KOPT-K1 (cell line): ENCODE results near the gene CORO2B.

Experiments used
- H3K27ac ChIP-seq: fragments of 200-600 bp; sonication (generic); 2 replicates; pipeline ENCODE4 v1.5.1; 2016; ENCODE audit warnings: antibody characterized with exemption, mild to moderate bottlenecking, low read depth, low read length; ENCODE audit not compliant: poor library complexity, severe bottlenecking
- H3K36me3 ChIP-seq: fragments of 200-600 bp; sonication (generic); 2 replicates; pipeline ENCODE4 v1.5.1; 2017; ENCODE audit warnings: antibody characterized with exemption, mild to moderate bottlenecking, low read length, moderate library complexity; ENCODE audit not compliant: insufficient read depth
- H3K9me3 ChIP-seq: fragments of 200-600 bp; sonication (generic); 2 replicates; pipeline ENCODE4 v1.5.1; 2017; ENCODE audit warnings: antibody characterized with exemption, low read length, mild to moderate bottlenecking; ENCODE audit not compliant: insufficient read depth, poor library complexity, severe bottlenecking

Gene CORO2B

DNA sequence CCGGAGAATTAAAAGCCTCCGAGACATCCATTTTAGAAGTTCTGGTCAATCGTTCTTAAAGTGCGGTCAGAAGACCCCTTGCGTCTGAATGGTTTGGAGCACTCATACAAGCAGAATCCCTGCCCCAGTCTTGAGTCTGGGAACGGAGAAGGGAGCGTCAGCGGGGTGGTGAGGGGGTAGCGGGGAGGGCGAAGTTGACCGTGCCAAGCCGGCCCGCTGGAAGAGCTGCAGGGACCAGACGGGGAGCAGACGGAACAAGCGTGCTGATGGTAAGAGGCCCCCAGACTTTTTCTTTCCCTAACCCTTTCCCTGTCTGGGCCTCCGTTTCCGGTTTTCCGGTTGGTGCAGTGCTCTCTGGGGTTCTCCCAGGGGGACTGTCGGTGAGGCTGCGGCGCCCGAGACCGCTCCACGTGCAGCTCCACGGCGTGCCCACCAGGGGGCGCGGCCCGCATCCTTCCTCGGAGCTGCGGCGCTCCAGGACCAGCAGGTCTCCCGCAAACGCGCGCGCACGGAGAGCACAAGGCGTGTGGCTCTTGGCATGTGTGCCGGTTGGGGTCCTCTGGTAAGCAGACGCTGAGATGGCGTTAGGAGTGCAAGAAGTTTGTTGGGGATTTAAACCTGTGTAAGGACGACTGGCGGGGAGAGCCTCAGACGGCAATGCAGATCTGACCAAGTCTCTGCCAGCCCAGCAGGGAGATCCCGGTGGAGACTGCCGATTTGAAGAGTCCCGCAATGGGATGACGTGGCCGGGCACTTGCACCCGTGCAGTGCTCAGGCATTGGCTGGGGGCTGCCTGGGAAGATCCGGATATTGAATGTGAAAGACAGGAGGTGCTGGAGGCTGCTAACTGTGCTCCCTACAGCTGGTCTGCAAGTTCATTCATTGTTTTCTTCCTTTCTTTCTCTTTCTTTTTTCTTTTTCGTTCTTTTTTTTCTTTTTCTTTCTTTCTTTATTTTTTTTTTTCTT, 19.2 kb upstream of the CORO2B start:
- no peaks in the 10 kb centered on the region for H3K9me3 ChIP-seq
- H3K27ac ChIP-seq, result no peak overlapping the region
- H3K36me3 ChIP-seq, result no peaks in the 10 kb centered on the region

DNA sequence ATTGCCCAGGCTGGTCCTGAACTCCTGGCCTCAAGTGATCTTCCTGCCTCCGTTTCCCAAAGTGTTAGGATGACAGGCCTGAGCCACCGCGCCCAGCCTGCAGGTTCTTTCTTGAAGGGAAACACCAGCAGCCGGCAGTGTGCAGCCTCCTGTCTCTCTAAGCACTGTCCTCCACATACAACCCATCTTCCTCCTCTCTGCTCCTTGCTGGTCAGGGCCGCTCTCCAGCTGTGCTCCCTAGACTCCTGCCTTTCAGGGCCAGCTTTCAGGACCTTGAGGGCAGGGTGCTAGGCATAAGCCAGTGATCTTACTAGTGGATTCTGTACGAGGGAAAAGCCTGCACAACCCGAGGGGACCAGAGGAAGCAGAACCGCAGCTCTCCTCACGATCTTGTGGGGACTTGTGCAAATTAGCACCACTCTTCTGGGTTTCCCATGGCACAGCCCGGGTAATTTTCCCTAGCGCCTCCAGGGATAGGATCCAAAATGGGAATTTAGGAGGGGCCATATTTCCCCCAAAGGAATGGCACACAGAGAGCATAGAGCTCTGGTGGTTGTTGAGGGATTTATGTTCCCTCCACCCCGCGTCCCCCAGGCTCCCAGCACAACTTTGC, 18.2 kb upstream of the CORO2B start:
- H3K36me3 ChIP-seq, result no peaks in the 10 kb centered on the region
- H3K27ac ChIP-seq, result no peak overlapping the region
- no peaks in the 10 kb centered on the region for H3K9me3 ChIP-seq

DNA sequence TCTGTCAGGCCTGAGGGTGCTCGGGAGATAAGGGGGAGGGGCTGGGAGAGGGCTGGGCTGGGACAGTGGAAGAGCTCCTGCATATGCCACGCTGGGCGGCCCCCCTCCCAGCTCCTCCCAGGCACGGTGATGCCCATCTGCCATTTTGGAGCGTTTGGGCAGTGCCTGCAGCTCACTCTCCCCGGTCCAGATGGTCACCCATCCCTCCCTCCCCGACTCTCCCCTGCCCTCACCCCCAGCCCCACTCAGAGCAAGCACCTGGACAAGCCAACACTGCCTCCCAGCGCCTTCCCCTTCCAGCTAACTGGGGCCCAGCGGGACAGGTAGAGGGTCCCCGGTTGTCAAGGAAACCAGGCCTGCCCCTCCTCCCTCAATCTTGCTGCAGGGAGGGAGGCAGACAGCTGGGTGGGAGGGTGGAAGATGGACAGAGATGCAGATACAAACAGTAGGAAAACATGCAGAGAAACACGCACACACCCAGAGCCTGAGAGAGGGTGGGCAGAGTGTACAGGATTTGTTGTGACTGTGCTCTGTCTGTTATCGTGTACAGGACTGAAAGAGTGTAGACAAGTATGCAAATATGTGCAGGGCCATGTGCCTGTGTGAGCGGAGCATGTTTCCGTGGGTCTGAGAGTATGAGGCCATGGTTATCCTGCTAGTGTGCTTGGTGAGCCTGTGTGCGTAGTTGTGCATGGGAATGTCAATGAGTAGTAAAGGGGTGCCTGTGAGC, 17.5 kb upstream of the CORO2B start:
- H3K27ac ChIP-seq, result no peak overlapping the region
- H3K9me3 ChIP-seq, result no peaks in the 10 kb centered on the region
- H3K36me3 ChIP-seq, result no peaks in the 10 kb centered on the region

DNA sequence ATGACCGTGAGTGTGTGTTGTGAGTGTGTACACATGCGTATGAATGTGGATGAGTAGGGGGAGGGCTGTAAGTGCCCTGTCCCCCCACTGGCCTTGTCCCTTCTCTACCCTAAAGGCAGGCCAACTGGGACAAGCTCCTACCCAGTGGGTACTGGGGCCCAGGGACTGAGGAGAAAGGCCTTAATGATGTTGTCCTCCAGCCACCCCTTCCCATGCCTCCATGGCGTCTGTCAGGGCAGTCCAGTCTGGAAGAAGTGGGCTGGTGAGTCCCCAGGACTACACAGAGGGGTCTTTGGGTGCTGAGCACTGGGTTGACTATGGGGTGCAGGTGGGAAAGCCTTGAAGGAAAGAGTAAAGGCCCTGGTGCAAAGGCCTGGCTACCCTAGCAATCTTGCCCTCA, 16.9 kb upstream of the CORO2B start:
- Histone ChIP-seq H3K27ac (no peak overlapping the region), H3K36me3 (no peaks in the 10 kb centered on the region), H3K9me3 (no peaks in the 10 kb centered on the region)

DNA sequence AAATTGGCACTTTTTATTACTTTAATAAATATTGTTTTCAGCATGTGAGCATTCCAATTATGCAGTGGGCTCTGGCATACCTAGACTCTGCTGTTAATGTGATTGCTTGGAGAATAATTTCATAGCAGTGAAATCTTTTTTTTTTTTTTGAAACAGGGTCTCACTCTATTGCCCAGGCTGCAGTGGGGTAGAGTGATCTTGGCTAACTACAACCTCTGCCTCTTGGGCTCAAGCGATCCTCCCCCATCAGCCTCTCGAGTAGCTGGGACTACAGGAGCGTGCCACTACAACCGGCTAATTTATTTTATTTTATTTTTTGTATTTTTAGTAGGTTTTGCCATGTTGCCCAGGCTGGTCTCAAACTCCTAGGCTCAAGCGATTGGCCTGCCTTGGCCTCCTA, 14.6 kb upstream of the CORO2B start:
- Histone ChIP-seq H3K9me3 (no peaks in the 10 kb centered on the region), H3K36me3 (no peaks in the 10 kb centered on the region), H3K27ac (no peak overlapping the region)

DNA sequence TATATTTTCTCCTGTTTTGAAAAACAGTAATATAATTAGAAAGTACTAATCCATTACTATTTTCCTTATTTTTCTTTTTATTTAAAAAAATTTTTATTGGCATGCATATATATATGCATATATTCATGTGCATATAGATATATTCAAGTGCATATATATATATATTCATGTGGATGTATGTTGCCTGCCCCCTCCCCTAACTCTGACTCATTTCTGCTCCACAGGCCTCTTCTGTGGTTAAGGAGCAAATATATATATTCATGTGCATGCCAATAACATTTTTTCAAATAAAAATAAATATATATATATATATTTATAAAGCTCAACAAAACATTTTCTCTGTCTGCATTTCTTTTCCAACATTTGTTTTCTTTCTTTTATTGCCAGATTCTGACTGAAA, 13.6 kb upstream of the CORO2B start:
- no peaks in the 10 kb centered on the region for H3K36me3 ChIP-seq
- no peaks in the 10 kb centered on the region for H3K9me3 ChIP-seq
- no peak overlapping the region for H3K27ac ChIP-seq

DNA sequence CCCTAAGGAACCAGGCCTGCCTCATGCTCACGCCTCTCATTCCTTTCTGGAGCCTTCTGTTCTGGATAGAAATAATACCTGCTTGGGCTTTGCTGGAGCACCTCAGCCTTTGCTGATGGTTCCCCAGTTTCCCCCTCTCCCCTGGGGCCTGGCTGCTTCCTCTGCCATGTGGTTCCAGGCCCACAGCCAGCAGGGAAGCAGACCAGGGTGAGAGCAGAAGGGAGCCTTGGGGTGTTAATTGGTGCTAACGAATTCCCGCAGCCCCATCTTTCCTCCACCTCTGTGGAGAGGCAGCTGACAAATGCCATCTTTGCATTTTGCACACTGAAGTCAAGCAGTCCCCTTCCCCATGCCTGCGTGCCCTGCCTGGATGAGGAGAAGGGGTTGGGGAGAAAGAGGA, 13.1 kb upstream of the CORO2B start:
- Histone ChIP-seq H3K36me3 (no peaks in the 10 kb centered on the region), H3K9me3 (no peaks in the 10 kb centered on the region), H3K27ac (no peak overlapping the region)

DNA sequence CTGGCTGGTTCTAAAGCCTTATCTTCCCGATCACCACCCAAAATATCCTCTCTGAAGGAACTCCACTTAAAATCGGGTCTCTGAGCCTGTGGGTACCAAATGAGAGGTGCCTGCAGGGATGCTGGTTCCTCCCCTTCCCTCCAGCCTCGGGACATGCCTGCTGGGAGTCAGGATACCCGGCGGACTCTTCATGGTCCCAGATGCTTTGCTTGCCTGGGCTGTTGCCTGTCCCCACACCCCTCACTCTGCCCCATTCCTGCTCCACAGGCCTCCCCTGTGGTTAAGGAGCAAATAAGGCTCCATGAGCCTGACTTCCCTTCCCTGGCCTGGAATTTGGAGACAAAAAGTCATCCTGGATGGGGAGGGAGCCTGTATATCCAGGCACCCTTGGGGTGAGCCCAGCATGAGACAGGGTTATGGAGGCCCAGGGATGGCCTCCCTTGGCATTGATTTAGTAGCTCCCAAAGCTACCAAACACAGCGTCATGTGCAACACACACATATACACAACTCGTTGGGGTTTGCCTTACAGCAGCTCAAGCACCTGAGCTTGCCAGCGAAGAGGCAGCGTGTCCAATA, 12.3 kb upstream of the CORO2B start:
- H3K36me3 ChIP-seq, result no peaks in the 10 kb centered on the region
- H3K9me3 ChIP-seq, result no peaks in the 10 kb centered on the region
- no peak overlapping the region for H3K27ac ChIP-seq

DNA sequence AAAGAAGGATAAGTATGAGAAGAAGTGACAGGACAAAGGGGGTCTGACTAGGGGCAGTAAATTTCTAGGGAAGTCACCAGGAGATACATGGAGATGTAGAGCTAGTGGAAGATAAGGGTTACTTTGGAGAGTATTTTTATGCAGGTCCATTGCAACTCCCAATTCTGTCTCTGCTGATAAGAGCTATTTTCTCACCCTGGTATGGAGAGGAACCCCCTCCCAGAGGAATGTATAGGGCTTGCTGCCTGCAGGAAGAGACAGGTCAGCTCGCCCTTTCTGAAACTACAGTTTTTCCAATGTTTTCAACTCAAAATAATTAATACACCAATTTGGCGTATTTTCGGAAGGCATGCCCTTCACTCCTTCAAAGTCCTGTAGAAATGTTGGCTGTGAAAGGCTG, 11.4 kb upstream of the CORO2B start:
- H3K9me3 ChIP-seq, result no peaks in the 10 kb centered on the region
- H3K27ac ChIP-seq, result no peak overlapping the region
- H3K36me3 ChIP-seq, result no peaks in the 10 kb centered on the region

DNA sequence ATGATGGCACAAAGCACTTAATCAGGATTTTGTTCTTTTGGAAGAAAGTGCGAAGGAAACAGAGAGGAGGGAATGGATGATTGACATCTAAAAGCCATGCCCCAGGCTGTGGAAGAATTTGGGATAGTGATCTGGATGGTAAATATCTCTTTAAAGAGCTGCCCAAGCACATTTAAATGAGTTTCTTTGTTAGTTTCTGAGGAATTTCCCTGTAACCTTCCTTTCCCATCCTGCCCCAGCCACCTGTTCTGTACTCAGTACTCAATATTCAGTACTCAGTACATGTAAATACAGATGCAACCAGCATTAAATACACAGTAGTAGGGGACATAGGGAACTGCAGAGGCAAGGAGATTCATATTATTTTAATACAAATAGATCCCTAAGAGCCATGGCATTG, 7.8 kb upstream of the CORO2B start:
- H3K36me3 ChIP-seq, result no peaks in the 10 kb centered on the region
- no peaks in the 10 kb centered on the region for H3K9me3 ChIP-seq
- no peak overlapping the region for H3K27ac ChIP-seq

DNA sequence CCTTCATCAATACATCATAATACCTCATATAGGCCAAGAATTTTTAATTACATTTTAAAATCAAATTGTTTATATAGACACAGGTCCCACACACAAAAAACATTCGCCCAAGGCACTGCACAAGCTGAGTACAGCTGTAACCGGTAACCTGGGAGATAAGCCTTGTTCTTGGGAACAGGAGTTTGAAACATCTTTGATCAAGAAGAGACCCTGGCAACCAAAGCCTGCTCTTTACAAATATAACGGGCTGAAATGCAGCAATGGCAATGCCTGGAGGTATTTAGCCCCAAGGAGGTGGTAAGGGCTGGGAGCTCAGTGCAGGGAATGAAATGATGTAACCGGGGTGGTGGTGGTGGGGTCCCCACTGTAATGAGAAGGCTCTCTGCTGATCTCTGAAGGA, 7.2 kb upstream of the CORO2B start:
- no peaks in the 10 kb centered on the region for H3K36me3 ChIP-seq
- no peak overlapping the region for H3K27ac ChIP-seq
- H3K9me3 ChIP-seq, result no peaks in the 10 kb centered on the region

DNA sequence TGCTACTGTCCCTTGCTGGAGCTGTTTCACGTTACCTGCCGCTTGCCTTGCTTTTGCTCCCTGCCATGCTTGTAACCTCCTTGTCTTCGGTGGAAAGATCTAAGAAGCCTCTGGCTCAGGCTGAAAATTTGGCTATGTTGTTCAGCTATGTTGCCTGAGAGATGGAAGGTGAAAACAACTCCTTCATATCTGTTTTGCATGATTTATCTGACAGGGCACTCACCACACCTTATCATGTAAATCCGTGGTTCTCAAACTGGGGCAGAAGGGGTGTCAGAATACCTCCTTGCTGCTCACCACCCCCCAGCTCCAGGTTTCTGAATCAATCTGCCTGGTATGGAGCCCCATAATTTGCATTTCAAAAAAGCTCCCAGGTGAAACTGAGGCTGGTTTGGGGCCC, 6.5 kb upstream of the CORO2B start:
- Histone ChIP-seq H3K9me3 (no peaks in the 10 kb centered on the region), H3K27ac (no peak overlapping the region), H3K36me3 (no peaks in the 10 kb centered on the region)

DNA sequence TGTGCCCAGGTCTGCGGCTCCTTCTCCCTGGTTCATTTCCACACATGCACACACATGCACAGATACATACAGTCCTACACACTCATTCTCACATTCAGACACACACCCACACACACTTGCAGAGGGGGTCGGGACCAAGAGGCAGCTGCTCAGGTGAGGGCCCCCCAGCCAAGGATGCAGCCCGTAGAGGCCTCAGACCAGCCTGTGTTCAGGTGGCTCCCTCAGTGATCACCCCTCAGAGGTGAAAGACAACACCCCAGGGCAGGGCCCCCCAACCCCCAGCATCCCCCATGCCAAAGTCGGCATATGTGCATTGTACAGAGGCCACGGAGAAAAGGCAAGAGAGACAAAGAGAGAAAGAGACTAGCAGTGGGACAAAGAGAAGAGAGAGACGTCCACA, 5.9 kb upstream of the CORO2B start:
- Histone ChIP-seq H3K9me3 (peaks cover 3% of the 10 kb centered on the region), H3K27ac (no peak overlapping the region), H3K36me3 (no peaks in the 10 kb centered on the region)

DNA sequence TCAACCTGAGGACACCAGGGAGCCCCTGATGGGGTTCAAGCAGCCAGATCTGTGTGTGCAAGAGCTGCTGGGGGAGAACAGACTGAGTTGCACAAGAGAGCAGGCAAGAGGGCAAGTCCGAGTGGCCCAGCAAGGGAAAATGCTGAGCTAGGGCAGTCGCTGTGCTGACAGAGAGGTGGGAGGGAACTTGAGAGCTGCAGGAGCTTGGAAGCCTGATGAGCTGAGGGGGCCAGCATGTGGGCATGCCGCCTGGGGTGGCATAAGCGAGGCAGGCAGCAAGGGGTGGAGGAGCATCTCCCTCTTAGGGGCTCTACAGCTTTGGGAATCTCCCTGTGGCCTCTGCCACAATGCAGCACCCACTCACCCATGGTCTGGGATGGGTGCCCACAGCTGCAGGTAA, 4.7 kb upstream of the CORO2B start:
- Histone ChIP-seq H3K27ac (no peak overlapping the region), H3K9me3 (peaks cover 9% of the 10 kb centered on the region), H3K36me3 (no peaks in the 10 kb centered on the region)

DNA sequence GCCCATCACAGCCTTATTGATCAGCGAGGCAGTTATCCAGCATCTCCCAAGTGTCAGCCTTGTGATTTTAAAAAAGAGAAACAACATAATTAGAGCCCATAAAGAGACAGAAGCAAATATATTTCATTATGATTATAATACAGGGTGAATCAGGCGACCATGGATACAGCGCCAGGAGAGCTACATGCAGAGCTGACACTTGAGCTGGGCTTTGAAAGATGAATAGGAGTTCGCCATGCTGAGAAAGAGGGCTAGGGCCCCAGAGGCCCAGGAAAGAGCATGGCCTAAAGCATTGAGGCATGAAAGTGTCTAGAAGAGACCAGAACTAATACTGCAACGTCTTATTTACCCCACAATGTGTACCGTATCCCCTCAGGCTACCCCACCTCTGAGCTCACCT, 4.2 kb upstream of the CORO2B start:
- Histone ChIP-seq H3K36me3 (no peaks in the 10 kb centered on the region), H3K9me3 (peaks cover 9% of the 10 kb centered on the region), H3K27ac (no peak overlapping the region)
